IMR-90 (cell line): Measurements from ENCODE around the gene CTSH. TPM values are rescaled to one million over a fixed set of nuclear protein-coding genes. Genes with fewer than 3 reads are reported as not detected.

Experiments
- ATAC-seq: fragments of 200-7000 bp; cut with Tn5 transposase; 2 replicates; pipeline ENCODE4 v1.9.1; 2020; ENCODE audit warnings: low read depth, mild to moderate bottlenecking, moderate library complexity
- BruUV-seq: library from RNA; stranded (reverse); fragments of 400-500 nt; replicated peaks from 2 replicates; lab custom pipeline; 2021; lab: Mats Ljungman, UMichigan
- CTCF ChIA-PET: fragments of 300-600 bp; formaldehyde crosslinking; extraction: SDS; loops from one replicate; lab custom pipeline; 2021; ENCODE audit warnings: antibody characterized with exemption; lab: Yijun Ruan, JAX
- POLR2A ChIA-PET: fragments of 300-600 bp; sonication (Branson Sonifier 250); formaldehyde crosslinking; loops from one replicate; lab custom pipeline; 2022; ENCODE audit warnings: antibody characterized with exemption; ENCODE audit not compliant: unreplicated experiment; lab: Charles Lee
- DNase-seq: peaks from one replicate; pipeline ENCODE4 v3.0.0; 2013
- H2AFZ ChIP-seq: replicated peaks from 2 replicates; pipeline ENCODE3; 2013; ENCODE audit warnings: low read length, mild to moderate bottlenecking; ENCODE audit not compliant: poor library complexity
- H2AK5ac ChIP-seq: 2 replicates; pipeline ENCODE4 v1.6.1; 2013; ENCODE audit warnings: low read depth, low read length, inconsistent platforms
- H2AK9ac ChIP-seq: replicated peaks from 2 replicates; pipeline ENCODE3; 2013; ENCODE audit warnings: mild to moderate bottlenecking, low read depth, low read length, moderate library complexity; ENCODE audit not compliant: poor library complexity
- H2BK120ac ChIP-seq: 2 replicates; pipeline ENCODE4 v1.6.1; 2013; ENCODE audit warnings: low read depth, low read length, inconsistent platforms
- H2BK15ac ChIP-seq: 3 replicates; pipeline ENCODE4 v1.6.1; 2013; ENCODE audit warnings: low read depth, low read length, inconsistent platforms
- H2BK20ac ChIP-seq: 2 replicates; pipeline ENCODE4 v1.6.1; 2013; ENCODE audit warnings: low read depth, mild to moderate bottlenecking, inconsistent platforms, low read length, moderate library complexity
- H2BK5ac ChIP-seq: 2 replicates; pipeline ENCODE4 v1.6.1; 2013; ENCODE audit warnings: mild to moderate bottlenecking, low read depth, low read length, inconsistent platforms; ENCODE audit not compliant: poor library complexity, severe bottlenecking
- H3K14ac ChIP-seq: replicated peaks from 2 replicates; pipeline ENCODE4 v1.6.1; 2013; ENCODE audit warnings: low read depth, low read length, inconsistent platforms
- H3K18ac ChIP-seq: 2 replicates; pipeline ENCODE4 v1.6.1; 2013; ENCODE audit warnings: low read depth, low read length, control low read depth
- H3K23ac ChIP-seq: 2 replicates; pipeline ENCODE4 v1.6.1; 2013; ENCODE audit warnings: low read depth, low read length, inconsistent platforms
- H3K27ac ChIP-seq: 2 replicates; pipeline ENCODE4 v1.5.1; 2013; ENCODE audit warnings: mild to moderate bottlenecking, control low read depth, low read length; ENCODE audit not compliant: insufficient read depth
- H3K27me3 ChIP-seq: 2 replicates; pipeline ENCODE4 v1.6.1; 2013; ENCODE audit warnings: low read length; ENCODE audit not compliant: control insufficient read depth, insufficient read depth
- H3K36me3 ChIP-seq: 2 replicates; pipeline ENCODE4 v1.6.1; 2013; ENCODE audit warnings: low read length, mixed read lengths; ENCODE audit not compliant: control insufficient read depth, insufficient read depth
- H3K4ac ChIP-seq: 2 replicates; pipeline ENCODE4 v1.6.1; 2013; ENCODE audit warnings: low read depth, low read length, inconsistent platforms
- H3K4me1 ChIP-seq: 2 replicates; pipeline ENCODE4 v1.6.1; 2013; ENCODE audit warnings: low read length, mixed read lengths; ENCODE audit not compliant: control insufficient read depth, insufficient read depth
- H3K4me2 ChIP-seq: 2 replicates; pipeline ENCODE4 v1.6.1; 2013; ENCODE audit warnings: low read depth, mild to moderate bottlenecking, control low read depth, low read length, moderate library complexity
- H3K4me3 ChIP-seq: 2 replicates; pipeline ENCODE4 v1.5.1; 2013; ENCODE audit warnings: low read depth, mild to moderate bottlenecking, control low read depth, low read length, moderate library complexity; ENCODE audit not compliant: insufficient read depth
- H3K56ac ChIP-seq: 2 replicates; pipeline ENCODE4 v1.6.1; 2013; ENCODE audit warnings: low read length, inconsistent platforms; ENCODE audit not compliant: insufficient read depth; ENCODE audit errors: extremely low read depth
- H3K79me1 ChIP-seq, 2 experiments: 2 replicates each; pipeline ENCODE4 v1.6.1; 2013; ENCODE audit warnings: low read length in 2 of 2, inconsistent platforms in 1 of 2, low read depth in 1 of 2
- H3K9ac ChIP-seq: 2 replicates; pipeline ENCODE4 v1.6.1; 2013; ENCODE audit warnings: low read depth, low read length, control low read depth
- H3K9me1 ChIP-seq: 2 replicates; pipeline ENCODE4 v1.6.1; 2013; ENCODE audit warnings: low read length, inconsistent platforms; ENCODE audit not compliant: insufficient read depth
- H3K9me3 ChIP-seq: 2 replicates; pipeline ENCODE4 v1.6.1; 2013; ENCODE audit warnings: low read length; ENCODE audit not compliant: control insufficient read depth, insufficient read depth
- H4K20me1 ChIP-seq: 2 replicates; pipeline ENCODE4 v1.6.1; 2013; ENCODE audit warnings: low read length, inconsistent platforms; ENCODE audit not compliant: insufficient read depth
- H4K5ac ChIP-seq: 2 replicates; pipeline ENCODE4 v1.6.1; 2013; ENCODE audit warnings: mild to moderate bottlenecking, low read depth, low read length, control low read depth
- H4K8ac ChIP-seq, 2 experiments: 2 replicates each; pipeline ENCODE4 v1.6.1; 2013; ENCODE audit warnings: low read depth in 2 of 2, low read length in 2 of 2, control low read depth in 1 of 2, inconsistent platforms in 1 of 2
- H4K91ac ChIP-seq: 2 replicates; pipeline ENCODE4 v1.6.1; 2013; ENCODE audit warnings: low read depth, low read length, inconsistent platforms; ENCODE audit not compliant: insufficient read depth
- BHLHE40 ChIP-seq: fragments of 150-350 bp; IDR thresholded peaks from 2 replicates; pipeline ENCODE4 v1.6.1; 2016; ENCODE audit warnings: mild to moderate bottlenecking, low read depth, low read length
- CEBPB ChIP-seq: IDR thresholded peaks from 2 replicates; pipeline ENCODE4 v1.6.1; 2012; ENCODE audit warnings: low read depth, low read length, improper control_type of control experiment
- CHD1 ChIP-seq: IDR thresholded peaks from 2 replicates; pipeline ENCODE4 v1.6.1; 2012; ENCODE audit warnings: low read depth, low read length, improper control_type of control experiment
- FOS ChIP-seq: fragments of 150-350 bp; IDR thresholded peaks from 2 replicates; pipeline ENCODE4 v1.6.1; 2016; ENCODE audit warnings: low read depth, low read length
- MAFK ChIP-seq: IDR thresholded peaks from 2 replicates; pipeline ENCODE4 v1.6.1; 2012; ENCODE audit warnings: low read depth, low read length, improper control_type of control experiment
- MAZ ChIP-seq: IDR thresholded peaks from 2 replicates; pipeline ENCODE4 v1.6.1; 2012; ENCODE audit warnings: low read depth, mild to moderate bottlenecking, low read length, improper control_type of control experiment, moderate library complexity, borderline replicate concordance
- POLR2A ChIP-seq: IDR thresholded peaks from 2 replicates; pipeline ENCODE4 v1.6.1; 2012; ENCODE audit warnings: mild to moderate bottlenecking, low read depth, low read length
- RAD21 ChIP-seq: IDR thresholded peaks from 2 replicates; pipeline ENCODE4 v1.6.1; 2012; ENCODE audit warnings: low read length, improper control_type of control experiment
- RFX5 ChIP-seq: IDR thresholded peaks from 2 replicates; pipeline ENCODE4 v1.8.0; 2012; ENCODE audit warnings: low read depth, mild to moderate bottlenecking, low read length, moderate library complexity
- SMC3 ChIP-seq: fragments of 150-350 bp; IDR thresholded peaks from 2 replicates; pipeline ENCODE4 v1.6.1; 2016; ENCODE audit warnings: low read depth, mild to moderate bottlenecking, antibody characterized with exemption, low read length, moderate library complexity
- WGBS, 2 experiments: methylation state at CpG; one replicate each; pipeline versions ENCODE4 v1.1.5 to v1.1.7; 2013; ENCODE audit warnings: missing lambda C conversion rate in 2 of 2; ENCODE audit not compliant: insufficient read length in 1 of 2; ENCODE audit errors: extremely low coverage in 2 of 2; 5-methylcytosine and 5-hydroxymethylcytosine counted together
- dilution Hi-C: fragments of 300-500 bp; cut with HindIII; formaldehyde crosslinking; loops from one replicate; pipeline ENCODE4 v1.14.3; 2018; ENCODE audit warnings: low sequenced_read_pairs; ENCODE audit not compliant: unreplicated experiment
- in situ Hi-C: fragments of 300-500 bp; cut with MboI; formaldehyde crosslinking; loops from 3 replicates; pipeline ENCODE4 v1.14.3; 2019; ENCODE audit warnings: low sequenced_read_pairs, inconsistent platforms, mixed read lengths
- intact Hi-C: fragments of 100-400 bp; cut with micrococcal nuclease; formaldehyde crosslinking; loops from 2 replicates; pipeline ENCODE4 v1.10.0; 2022
- polyA plus RNA-seq, 3 experiments: library from polyadenylated mRNA; depleted of rRNA; stranded (reverse); fragments of >200 nt; gene quantifications; 2 replicates each; pipeline ENCODE4 v1.2.3, GENCODE V29; 2012; ENCODE audit warnings: low replicate concordance in 1 of 3
- total RNA-seq: library from RNA; depleted of rRNA; stranded (reverse); fragments of >200 nt; gene quantifications from 2 replicates; pipeline ENCODE4 v1.2.3, GENCODE V29; 2012
- TF ChIP-seq, protein P1 (sequence below): conservative IDR thresholded peaks from 2 replicates; pipeline ENCODE4 v1.5.1; 2012; ENCODE audit warnings: mild to moderate bottlenecking, low read depth, low read length, improper control_type of control experiment
- TF ChIP-seq, protein P2 (sequence below): fragments of 150-350 bp; IDR thresholded peaks from 2 replicates; pipeline ENCODE4 v1.6.1; 2017; ENCODE audit warnings: mild to moderate bottlenecking, antibody characterized with exemption, low read length, low read depth
- TF ChIP-seq, protein P3 (sequence below): fragments of 150-350 bp; IDR thresholded peaks from 2 replicates; pipeline ENCODE4 v1.6.1; 2016; ENCODE audit warnings: low read depth, mild to moderate bottlenecking, low read length, moderate library complexity, borderline replicate concordance

The CTSH gene
- total and polyA plus RNA-seq, 2 of the 4 experiments (the other 2 are of a cell fraction), result 11.7 to 13.9 TPM

DNA sequence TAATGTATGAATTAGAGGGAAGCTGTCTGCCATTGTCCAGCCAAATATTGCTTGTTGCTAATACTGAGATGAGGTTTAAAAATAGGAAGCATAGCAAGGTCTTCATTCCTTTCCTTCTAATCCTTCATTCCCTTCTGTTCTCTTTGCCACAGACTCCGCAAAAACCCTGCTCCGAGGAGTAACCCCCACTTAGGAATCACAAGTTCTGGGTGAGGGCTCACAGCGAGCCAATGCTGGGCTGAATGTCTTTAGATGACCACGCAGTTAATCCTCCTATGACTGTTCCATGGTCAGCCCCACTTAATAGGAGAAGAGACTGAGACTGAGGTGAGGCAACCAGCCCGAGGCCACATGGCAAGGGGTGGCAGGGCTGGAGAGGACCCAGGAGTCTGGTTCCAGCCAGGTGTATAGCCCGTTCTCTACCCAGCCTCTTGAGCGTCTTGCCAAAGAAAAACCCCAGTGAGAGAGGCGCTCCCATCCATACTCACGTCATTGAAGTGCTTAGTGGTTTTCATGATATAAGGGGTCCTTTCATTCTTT, 44.9 kb upstream of the CTSH start:
- POLR2A ChIA-PET, result no interaction called here
- peak overlapping the region; percentile 65 for H2AK9ac ChIP-seq
- TF ChIP-seq FOS (no peak), MAZ (no peak), BHLHE40 (no peak), CHD1 (no peak), SMC3 (no peak), RFX5 (no peak), RAD21 (no peak), CEBPB (no peak), MAFK (no peak), POLR2A (no peak)
- TF ChIP-seq, protein P1, sequence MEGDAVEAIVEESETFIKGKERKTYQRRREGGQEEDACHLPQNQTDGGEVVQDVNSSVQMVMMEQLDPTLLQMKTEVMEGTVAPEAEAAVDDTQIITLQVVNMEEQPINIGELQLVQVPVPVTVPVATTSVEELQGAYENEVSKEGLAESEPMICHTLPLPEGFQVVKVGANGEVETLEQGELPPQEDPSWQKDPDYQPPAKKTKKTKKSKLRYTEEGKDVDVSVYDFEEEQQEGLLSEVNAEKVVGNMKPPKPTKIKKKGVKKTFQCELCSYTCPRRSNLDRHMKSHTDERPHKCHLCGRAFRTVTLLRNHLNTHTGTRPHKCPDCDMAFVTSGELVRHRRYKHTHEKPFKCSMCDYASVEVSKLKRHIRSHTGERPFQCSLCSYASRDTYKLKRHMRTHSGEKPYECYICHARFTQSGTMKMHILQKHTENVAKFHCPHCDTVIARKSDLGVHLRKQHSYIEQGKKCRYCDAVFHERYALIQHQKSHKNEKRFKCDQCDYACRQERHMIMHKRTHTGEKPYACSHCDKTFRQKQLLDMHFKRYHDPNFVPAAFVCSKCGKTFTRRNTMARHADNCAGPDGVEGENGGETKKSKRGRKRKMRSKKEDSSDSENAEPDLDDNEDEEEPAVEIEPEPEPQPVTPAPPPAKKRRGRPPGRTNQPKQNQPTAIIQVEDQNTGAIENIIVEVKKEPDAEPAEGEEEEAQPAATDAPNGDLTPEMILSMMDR, result no peak
- TF ChIP-seq, protein P2, sequence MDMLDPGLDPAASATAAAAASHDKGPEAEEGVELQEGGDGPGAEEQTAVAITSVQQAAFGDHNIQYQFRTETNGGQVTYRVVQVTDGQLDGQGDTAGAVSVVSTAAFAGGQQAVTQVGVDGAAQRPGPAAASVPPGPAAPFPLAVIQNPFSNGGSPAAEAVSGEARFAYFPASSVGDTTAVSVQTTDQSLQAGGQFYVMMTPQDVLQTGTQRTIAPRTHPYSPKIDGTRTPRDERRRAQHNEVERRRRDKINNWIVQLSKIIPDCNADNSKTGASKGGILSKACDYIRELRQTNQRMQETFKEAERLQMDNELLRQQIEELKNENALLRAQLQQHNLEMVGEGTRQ, result no peak
- TF ChIP-seq, protein P3, sequence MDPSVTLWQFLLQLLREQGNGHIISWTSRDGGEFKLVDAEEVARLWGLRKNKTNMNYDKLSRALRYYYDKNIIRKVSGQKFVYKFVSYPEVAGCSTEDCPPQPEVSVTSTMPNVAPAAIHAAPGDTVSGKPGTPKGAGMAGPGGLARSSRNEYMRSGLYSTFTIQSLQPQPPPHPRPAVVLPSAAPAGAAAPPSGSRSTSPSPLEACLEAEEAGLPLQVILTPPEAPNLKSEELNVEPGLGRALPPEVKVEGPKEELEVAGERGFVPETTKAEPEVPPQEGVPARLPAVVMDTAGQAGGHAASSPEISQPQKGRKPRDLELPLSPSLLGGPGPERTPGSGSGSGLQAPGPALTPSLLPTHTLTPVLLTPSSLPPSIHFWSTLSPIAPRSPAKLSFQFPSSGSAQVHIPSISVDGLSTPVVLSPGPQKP, result no peak
- H2BK5ac ChIP-seq, result peak overlapping the region; percentile 58
- H4K91ac ChIP-seq, result peak overlapping the region; percentile 53
- no peak overlapping the region for H3K23ac ChIP-seq
- 100% methylated on average over 1 of the region's 9 CpGs; no CpG with 5 or more reads in 1 of the 2 experiments for WGBS, 2 experiments
- no peak overlapping the region for H3K56ac ChIP-seq
- peak overlapping the region; percentile 41; the same call in 1 of the 2 replicates for H2AK5ac ChIP-seq
- H3K9ac ChIP-seq, result no peak overlapping the region
- no peaks in the 10 kb centered on the region for H3K27me3 ChIP-seq
- H3K4me3 ChIP-seq, result no peak overlapping the region
- CTCF ChIA-PET, result interaction anchor here (0.7 to 1.3 kb wide), 3 partner anchors 10 to 39 kb away, joined by 3 to 6 read pairs (median 4); no protein-coding TSS in a partner anchor
- H3K27ac ChIP-seq, result 0 out of 2 replicates have a peak overlapping the region, but pooled peaks have one; percentile 7
- in situ Hi-C loops, result no loop called here
- H3K14ac ChIP-seq, result peak overlapping the region; percentile 61
- H4K8ac ChIP-seq, result peak overlapping the region; percentile 81 to 91; a peak in 2 of 4 replicates
- ATAC-seq, result no peak
- H2BK15ac ChIP-seq, result peak overlapping the region; percentile 89; the same call in 2 of the 3 replicates
- H2BK120ac ChIP-seq, result peak overlapping the region; percentile 96
- no peaks in the 10 kb centered on the region for H3K9me3 ChIP-seq
- H3K18ac ChIP-seq, result peak overlapping the region; percentile 63
- DNase-seq, result no peak
- H2AFZ ChIP-seq, result peak overlapping the region; percentile 3
- H4K20me1 ChIP-seq, result no peaks in the 10 kb centered on the region
- H3K36me3 ChIP-seq, result no peaks in the 10 kb centered on the region
- no peaks in the 10 kb centered on the region; a peak in 1 of 4 replicates for H3K79me1 ChIP-seq
- intact Hi-C loops, result no loop called here
- no peak overlapping the region for H3K4me2 ChIP-seq
- peak overlapping the region; percentile 35 for H4K5ac ChIP-seq
- dilution Hi-C loops, result no loop called here
- peaks cover 26% of the 10 kb centered on the region for H3K4me1 ChIP-seq
- H3K4ac ChIP-seq, result peak overlapping the region; percentile 92
- BruUV-seq, result no TSS peak
- H3K9me1 ChIP-seq, result peaks cover 27% of the 10 kb centered on the region
- peak overlapping the region; percentile 96 for H2BK20ac ChIP-seq
